Islet precursor cell (in vitro differentiated cells): Measurements from ENCODE around the gene MRI1.

ENCODE experiments used
- DNase-seq: peaks from one replicate; pipeline ENCODE4 v3.0.0-alpha.2; 2018

MRI1 gene

DNA sequence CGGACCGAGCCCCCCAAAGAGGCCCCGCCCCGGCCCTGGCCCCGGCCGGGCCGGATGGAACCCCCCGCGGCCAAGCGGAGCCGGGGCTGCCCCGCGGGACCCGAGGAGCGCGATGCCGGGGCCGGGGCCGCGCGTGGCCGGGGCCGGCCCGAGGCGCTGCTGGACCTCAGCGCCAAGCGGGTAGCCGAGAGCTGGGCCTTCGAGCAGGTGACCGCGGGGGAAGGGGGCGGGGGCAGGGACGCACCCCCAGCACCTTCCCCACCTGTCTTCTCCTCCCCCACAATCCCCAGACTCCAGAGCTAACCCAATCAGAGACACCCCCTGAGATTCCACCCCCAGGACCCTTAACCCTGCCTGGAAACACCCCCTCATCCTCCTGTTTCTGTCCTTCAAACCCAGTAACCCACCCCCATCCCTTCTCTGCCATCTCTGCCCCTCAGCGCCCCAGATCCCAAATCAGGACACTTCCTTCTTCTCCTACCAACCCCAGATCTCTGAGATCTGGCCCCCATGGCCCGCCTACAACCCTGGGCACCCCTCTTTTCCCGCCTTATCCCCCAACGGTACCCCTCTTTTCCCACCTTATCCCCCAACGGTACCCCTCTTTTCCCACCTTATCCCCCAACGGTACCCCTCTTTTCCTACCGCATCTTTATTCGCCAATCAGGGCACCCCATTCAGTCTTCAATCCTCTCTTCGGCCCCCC lies 31.4 kb downstream of the MRI1 start:
- DNase-seq: peak; percentile 28

DNA sequence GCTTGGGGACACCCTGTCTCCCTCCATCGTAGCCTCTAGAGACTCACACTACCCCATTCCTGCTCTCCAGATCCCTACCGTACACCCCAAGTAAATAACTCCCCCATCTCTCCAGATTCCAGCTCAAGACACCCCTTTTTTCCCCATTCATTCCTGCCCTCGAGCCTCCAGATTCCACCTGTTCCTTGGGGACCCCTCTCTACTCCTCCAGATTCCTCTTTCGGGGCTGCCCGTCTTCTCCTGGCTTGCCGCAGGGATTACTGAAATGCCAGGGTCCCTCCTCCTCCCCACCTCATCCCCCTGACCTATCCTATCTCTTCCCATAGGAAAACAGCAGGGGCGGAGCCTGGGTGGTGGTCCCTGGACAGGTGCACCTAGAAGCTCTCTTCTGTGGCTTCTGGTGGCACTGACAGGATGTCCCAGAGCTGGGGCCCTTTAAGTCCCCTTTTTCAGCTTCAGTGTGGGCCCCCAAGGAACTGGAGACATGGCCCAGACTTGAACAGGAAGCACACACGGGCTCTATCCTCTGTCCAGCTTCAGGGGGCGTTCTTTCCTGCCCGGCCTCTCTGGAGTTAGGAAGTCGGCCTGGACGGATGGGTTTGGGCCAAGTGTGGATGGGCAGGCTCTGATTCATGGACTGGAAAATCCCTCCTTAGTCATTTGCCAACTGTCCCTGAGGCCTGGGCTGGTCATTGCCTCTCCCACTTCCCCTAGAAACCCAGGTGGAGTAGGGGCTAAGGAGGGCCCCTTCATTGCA lies 32.2 kb downstream of the MRI1 start:
- DNase-seq: peak; percentile 74

DNA sequence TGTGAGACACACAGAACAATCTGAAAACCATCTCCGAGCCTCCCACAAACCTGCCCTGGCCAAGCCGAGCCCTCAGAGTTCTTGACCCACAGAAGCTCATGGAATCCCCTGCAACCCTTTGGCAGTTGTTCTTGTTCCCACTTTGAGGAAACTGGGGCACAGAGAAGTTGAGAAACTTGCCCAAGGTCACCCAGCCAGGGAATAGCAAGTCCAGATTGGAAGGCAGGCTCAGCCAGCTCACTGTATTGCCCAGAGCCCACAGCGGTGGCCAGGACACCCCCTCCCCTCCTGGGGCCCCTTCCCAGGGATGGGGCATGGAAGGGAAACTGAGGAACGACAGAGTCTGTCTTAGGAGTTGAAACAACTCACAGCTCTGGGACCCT lies 32.7 kb downstream of the MRI1 start:
- no peak for DNase-seq

DNA sequence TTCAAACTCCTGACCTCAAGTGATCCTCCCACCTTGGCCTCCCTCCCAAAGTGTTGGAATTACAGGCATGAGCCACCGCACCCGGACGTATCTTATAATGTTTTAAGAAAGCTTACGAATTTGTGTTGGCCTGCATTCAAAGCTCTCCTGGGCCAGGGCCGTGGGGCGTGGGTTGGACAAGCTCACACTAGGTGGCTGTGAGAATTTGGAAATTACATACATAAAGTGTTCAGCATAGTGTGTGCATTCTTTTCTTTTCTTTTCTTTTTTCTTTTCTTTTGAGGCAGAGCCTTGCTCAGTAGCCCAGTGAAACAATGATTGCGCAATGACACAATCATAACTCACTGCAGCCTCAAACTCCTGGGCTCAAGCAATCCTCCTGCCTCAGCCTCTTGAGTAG lies 33.5 kb downstream of the MRI1 start:
- no peak for DNase-seq

DNA sequence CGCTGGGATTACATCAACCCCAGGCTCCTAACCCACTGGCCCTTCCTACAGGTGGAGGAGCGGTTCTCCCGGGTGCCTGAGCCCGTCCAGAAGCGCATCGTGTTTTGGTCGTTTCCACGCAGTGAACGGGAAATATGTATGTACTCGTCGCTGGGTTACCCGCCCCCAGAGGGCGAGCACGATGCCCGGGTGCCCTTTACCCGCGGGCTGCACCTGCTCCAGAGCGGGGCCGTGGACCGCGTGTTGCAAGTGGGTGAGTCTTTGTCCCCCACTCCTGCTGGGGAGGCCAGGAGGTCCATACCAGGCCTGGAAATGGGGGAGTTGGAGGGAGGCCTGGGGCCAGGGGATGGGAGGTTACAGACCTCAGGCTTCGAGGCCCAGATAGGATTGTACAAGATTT lies 35.3 kb downstream of the MRI1 start:
- no peak for DNase-seq

DNA sequence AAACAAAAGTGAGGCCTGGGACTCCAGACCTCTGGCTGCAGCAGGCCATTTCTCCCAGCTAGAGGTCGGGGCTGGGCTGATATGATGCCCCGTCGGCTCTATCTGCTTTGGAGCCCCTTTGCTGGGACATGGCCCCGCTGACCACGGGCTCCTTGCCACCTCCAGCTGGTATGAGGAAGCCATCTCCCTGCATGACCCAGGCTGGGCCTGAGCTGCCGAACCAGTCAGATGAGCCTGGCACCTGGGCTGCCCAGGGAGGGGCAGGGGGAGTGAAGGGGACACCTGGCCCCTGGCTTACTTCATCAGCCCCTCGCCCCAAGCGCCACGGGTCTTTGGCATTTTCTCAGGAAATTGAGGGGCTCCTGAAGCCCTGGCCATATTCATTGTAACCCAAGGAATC lies 38.7 kb downstream of the MRI1 start:
- DNase-seq: no peak

DNA sequence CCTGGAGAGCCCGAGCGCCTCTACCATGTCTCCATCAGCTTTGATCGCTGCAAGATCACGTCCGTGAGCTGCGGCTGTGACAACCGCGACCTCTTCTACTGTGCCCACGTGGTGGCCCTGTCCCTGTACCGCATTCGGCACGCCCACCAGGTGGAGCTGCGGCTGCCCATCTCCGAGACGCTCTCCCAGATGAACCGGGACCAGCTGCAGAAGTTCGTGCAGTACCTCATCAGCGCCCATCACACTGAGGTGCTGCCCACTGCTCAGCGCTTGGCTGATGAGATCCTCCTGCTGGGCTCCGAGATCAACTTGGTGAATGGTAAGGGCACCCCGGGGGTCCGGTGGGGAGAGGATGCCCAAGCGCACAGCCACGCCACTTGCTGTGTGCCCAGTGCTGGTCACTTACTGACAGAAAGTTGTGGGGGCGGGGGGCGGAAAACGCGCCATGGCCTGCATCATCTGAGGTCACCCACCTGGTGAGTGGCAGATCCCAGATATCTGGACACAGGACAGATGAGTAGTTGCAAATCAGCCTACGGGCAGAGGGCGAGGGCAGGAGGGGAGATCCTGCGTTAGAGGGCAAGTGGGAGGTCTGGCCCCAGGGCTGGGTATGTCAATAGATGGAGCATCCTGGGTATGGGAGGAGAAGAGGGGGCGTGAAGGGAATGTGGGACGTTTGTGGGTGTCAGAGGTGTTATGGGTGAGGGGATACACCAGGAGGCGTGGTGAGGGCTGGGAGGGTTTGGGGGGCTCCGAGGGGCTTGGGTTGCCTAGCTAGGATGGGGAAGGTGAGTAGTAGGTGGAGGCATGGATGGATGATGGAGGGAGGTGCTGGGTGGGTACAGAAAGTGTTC lies 40.7 kb downstream of the MRI1 start:
- peak; percentile 77 for DNase-seq

DNA sequence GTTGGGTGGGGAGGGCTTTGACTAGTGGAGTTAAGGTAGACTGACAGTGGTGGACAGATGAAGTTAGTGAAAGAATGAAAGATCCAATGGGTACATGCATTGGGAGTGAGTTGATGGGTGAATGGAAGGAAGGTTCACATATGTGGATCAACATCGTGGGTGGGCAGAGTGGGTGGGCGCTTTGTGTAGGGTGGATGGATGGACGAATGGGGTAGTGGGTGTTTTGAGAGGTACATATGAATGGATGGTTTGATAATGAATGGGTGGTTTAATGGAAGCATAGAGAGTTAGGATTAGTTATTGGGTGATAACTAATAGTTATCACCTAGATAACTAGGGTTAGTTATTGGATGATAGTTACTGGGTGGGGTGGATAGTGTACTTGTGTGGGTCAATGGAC lies 42.4 kb downstream of the MRI1 start:
- no peak for DNase-seq

DNA sequence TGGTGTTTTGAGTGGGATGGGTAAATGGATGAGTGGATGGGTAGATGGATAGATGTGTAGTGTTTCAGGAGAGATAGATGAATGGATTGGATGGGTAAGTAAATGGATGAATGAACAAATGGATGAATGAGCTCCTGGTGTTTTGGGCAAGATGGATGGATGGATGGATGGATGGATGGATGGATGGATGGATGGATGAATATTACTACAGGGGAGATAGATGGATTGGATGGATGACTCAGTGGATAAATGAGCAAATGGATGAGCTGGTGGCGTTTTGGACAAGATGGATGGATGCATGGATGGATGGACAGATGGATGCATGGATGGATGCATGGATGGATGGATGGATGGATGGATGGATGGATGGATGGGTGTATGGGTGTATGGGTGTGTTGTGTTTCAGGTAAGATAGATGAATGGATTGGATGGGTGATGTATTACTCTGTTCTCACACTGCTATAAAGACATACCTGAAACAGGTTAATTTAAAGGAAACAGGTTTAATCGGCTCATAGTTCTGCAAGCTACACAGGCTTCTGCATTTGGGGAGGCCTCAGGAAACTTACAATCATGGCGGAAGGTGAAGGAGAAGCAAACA lies 43.2 kb downstream of the MRI1 start:
- no peak for DNase-seq

DNA sequence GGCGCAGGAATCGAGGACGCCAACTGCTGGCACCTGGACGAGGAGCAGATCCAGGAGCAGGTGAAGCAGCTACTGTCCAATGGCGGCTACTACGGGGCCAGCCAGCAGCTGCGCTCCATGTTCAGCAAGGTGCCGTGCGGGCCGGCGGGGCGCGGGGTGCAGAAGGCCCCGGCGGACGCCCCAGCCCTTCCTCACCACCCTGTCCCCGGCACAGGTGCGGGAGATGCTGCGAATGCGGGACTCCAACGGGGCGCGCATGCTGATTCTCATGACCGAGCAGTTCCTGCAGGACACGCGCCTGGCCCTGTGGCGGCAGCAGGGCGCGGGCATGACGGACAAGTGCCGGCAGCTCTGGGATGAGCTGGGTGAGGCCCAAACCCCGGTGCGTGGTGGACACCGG lies 44.5 kb downstream of the MRI1 start:
- no peak for DNase-seq

DNA sequence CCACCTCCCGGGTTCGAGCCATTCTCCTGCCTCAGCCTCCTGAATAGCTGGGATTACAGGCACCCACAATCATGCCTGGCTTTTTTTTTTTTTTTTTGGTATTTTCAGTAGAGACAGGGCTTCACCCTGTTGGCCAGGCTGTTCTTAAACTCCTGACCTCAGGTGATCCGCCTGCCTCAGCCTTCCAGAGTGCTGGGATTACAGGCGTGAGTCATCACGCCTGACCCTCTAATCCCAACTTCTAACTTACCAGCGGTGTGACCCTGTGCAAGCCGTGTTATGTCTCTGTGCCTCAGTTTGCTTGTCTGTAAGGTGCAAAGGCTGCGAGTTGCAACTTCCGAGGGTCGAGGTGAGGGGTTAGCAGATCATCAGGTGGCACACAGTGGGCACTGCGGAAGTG lies 48.2 kb downstream of the MRI1 start:
- DNase-seq: no peak

DNA sequence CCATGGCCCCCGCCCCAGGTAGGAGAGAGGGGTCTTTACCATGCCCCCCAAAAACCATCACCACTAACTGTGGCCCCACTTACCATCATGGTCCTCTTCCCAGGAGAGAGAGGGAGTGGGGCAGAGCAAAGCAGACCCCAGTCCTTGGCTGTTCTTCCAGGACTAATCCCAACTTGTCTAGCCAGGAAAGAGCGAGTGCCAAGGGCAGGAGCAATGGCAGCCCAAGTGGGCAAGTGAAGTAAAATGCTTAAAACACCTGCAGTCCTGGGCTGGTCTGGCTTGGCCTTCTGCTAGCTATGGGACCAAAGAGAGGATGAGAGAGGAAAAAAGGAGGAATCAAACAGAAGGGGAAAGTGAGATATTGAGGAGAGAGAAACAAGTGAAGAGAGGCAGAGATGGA lies 48.8 kb downstream of the MRI1 start:
- DNase-seq: no peak

DNA sequence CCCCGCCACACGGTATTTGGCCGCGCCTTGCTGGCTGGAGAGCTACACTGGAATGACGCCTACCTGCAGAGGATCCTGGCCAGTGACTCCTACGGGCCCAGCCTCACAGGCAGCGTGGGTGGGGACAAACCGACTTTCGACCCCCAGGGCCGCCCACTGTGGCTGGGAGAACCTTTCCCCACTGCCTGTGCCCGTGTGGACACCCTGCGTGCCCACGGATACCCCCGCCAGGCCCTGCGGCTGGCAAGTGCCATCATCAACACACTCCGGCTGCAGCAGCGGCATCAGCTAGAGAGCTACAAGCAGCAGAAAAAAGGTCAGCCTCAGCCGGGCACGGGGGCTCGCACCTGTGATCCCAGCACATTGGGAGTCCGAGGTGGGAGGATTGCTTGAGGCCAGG lies 50.2 kb downstream of the MRI1 start:
- no peak for DNase-seq

DNA sequence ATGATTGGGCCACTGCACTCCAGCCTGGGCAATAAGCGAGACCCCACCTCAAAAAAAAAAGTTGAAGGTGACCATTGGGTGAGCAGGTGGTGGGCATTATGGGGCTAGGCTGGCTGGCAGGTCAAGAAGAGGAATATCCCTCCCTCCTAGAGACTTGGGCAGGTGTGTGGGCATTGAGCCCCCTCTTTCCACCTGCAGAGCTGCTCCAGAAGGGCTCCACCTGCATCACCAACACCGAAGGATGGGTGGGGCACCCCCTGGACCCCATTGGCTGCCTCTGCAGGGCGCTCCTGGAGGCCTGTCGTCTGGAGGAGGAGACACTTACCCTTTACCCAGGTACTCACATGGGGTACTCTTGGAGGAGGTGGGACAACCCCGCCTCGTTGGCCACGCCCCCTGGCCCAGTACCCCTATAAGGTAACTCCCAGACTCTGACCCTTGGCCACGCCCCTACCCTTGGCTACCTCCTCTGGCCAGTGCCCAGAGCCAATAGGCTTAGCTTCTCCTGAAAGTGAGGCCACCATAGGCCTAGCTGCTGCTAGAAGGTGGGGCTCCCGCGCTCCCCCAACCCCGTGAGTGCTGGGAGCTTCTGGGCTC lies 52.8 kb downstream of the MRI1 start:
- DNase-seq: peak; percentile 80

DNA sequence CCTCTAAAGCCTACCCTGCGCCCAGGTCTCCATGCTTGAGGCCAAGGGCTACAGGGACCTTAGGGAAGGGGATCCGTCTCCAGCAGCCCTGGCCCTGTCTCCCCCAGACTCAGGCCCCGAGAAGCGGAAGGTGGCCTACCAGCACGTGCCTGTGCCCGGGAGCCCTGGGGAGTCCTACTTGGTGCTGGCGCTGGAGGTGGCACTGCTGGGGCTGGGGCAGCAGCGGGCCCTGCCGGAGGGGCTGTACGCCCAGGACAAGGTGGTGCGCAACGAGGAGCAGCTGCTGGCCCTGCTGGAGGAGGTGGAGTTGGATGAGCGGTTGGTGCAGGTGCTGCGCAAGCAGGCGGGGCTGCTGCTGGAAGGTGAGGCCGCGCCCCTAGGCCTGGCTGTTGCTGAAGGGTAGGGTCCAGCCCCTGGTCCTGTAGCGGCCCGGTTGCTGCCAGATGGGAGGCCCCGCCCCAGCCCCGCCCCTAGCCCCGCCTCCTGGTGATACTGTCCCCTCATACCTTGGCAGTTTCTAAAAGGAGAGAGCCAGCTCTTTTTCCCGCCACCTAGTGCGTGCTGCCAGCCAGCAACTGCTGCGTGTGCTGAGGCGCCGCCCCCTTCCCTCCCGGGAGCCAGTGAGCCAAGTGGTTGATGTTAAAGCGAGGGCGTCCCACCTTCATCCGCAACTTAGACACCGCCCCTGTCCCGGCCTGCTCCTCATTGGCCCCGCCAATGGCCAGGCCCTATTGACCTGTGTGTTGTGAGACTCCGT lies 53.5 kb downstream of the MRI1 start:
- DNase-seq: peak; percentile 97

DNA sequence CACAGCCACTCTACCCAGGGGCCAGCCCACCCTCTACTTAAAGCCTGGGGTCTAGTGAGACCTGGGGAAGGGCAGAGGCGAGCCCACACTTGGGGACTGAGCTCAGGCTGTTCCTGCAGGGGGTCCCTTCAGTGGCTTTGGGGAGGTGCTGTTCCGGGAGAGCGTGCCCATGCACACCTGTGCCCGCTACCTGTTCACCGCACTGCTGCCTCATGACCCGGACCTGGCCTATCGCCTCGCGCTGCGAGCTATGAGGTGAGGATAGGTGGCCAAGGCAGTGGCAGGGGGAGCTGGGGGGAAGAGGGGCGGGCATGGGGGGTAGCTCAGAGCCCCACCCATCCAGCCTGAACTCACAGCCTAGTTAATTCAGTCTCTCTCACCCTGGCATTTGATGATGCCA lies 54.9 kb downstream of the MRI1 start:
- DNase-seq: no peak

DNA sequence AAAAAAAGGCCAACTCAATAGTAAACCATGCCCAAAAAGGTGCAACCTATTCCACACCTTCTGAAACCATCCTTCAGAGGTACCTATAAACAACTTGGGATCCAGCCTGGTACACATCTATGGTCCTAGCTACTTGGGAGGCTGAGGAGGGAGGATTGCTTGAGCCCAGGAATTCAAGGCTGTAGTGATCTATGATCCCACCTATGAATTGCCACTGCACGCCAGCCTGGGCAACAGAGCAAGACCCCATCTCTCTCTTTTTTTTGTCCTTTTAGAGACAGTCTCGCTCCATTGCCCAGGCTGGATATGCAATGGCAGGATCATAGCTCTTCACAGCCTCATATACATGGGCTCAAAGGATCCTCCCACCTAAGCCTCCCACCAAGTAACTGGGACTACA lies 57.0 kb downstream of the MRI1 start:
- no peak for DNase-seq

DNA sequence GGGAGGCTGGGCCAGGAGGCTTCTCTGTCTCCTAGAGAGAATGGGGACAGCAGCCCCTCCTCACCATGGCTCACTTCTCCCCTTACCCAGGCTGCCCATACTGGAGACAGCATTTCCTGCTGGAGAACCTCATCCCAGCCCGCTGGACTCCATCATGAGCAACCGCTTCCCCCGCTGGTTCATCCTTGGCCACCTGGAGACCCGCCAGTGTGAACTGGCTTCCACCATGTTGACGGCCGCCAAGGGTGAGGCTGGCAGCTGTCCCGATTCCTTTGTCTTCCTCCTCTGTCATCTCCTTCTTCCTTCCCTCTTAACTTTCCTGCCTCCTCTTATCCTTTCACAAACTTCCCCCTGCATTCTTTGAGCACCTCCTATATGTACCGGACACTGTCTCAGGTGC lies 58.9 kb downstream of the MRI1 start:
- DNase-seq: no peak
